Stimulated activated CD4-positive, alpha-beta T cell treated with anti-CD3 and anti-CD28 coated beads, Interleukin-1b, Interleukin-23, amount 100 ng/mL, for 48 hours (primary cell): ENCODE data around the gene SATB2.
A peak's percentile ranks its signal among the peaks of the same experiment; 100 is the strongest.

Source experiments
- DNase-seq: peaks from one replicate; pipeline ENCODE4 v3.0.0-alpha.2; 2020

The SATB2 gene

GRCh38 chr2:199465988-199466691 is 8.4 kb upstream of the SATB2 start:
- DNase-seq, result no peak

- no peak for DNase-seq
Observed at GRCh38 chr2:199465390-199465789, 7.7 kb upstream of the SATB2 start.

- no peak for DNase-seq
Observed at GRCh38 chr2:199464606-199465352, 7.0 kb upstream of the SATB2 start.

- no peak for DNase-seq
Observed at GRCh38 chr2:199463708-199464605, 6.2 kb upstream of the SATB2 start.

GRCh38 chr2:199462956-199463692 is 5.4 kb upstream of the SATB2 start:
- DNase-seq, result peak; percentile 54

- DNase-seq, result no peak
Observed at GRCh38 chr2:199462347-199462955, 4.7 kb upstream of the SATB2 start.

GRCh38 chr2:199461711-199462346 is 4.1 kb upstream of the SATB2 start:
- DNase-seq, result no peak

- no peak for DNase-seq
Observed at GRCh38 chr2:199460846-199461710, 3.3 kb upstream of the SATB2 start.

GRCh38 chr2:199460101-199460671 is 2.4 kb upstream of the SATB2 start:
- no peak for DNase-seq

- DNase-seq, result peak; percentile 65
Observed at GRCh38 chr2:199459286-199460100, 1.8 kb upstream of the SATB2 start.

GRCh38 chr2:199458806-199459285 is 1.1 kb upstream of the SATB2 start:
- no peak for DNase-seq

GRCh38 chr2:199458009-199458805 is 468 bp upstream of the SATB2 start:
- DNase-seq, result no peak

- DNase-seq, result no peak
Observed at GRCh38 chr2:199456383-199457146, 1.2 kb downstream of the SATB2 start.

- DNase-seq, result no peak
Observed at GRCh38 chr2:199455545-199456382, 2.0 kb downstream of the SATB2 start.

- DNase-seq, result no peak
Observed at GRCh38 chr2:199455210-199455544, 2.6 kb downstream of the SATB2 start.

GRCh38 chr2:199452991-199453379 is 4.8 kb downstream of the SATB2 start:
- no peak for DNase-seq
